Loucy (cell line): ENCODE data around the gene MYADM.

Experiments used
- H2AFZ ChIP-seq: fragments of 200-600 bp; sonication (generic); 2 replicates; pipeline ENCODE4 v1.6.0; 2016; ENCODE audit warnings: antibody characterized with exemption, mild to moderate bottlenecking, low read length, moderate library complexity
- H3F3A ChIP-seq: fragments of 200-600 bp; 2 replicates; pipeline ENCODE4 v1.6.0; 2016; ENCODE audit warnings: antibody characterized with exemption, low read depth, mild to moderate bottlenecking
- H3K27me3 ChIP-seq: fragments of 200-600 bp; sonication (generic); 2 replicates; pipeline ENCODE4 v1.6.1; 2014; ENCODE audit warnings: low read length, mild to moderate bottlenecking; ENCODE audit not compliant: insufficient read depth, poor library complexity, severe bottlenecking
- H3K36me3 ChIP-seq: fragments of 200-600 bp; sonication (generic); 2 replicates; pipeline ENCODE4 v1.6.1; 2016; ENCODE audit warnings: low read length; ENCODE audit not compliant: insufficient read depth
- H3K4me1 ChIP-seq: fragments of 200-600 bp; sonication (generic); 2 replicates; pipeline ENCODE4 v1.5.1; 2014; ENCODE audit warnings: low read length, mild to moderate bottlenecking; ENCODE audit not compliant: insufficient read depth, poor library complexity, severe bottlenecking
- H3K4me2 ChIP-seq: fragments of 200-600 bp; sonication (generic); 2 replicates; pipeline ENCODE4 v1.6.0; 2014; ENCODE audit warnings: antibody characterized with exemption, low read length, low read depth, mild to moderate bottlenecking; ENCODE audit not compliant: poor library complexity, severe bottlenecking
- H3K4me3 ChIP-seq: fragments of 200-600 bp; sonication (generic); 2 replicates; pipeline ENCODE4 v1.5.1; 2014; ENCODE audit warnings: low read length, mild to moderate bottlenecking, mixed read lengths; ENCODE audit not compliant: poor library complexity, severe bottlenecking
- H3K79me2 ChIP-seq: fragments of 200-600 bp; sonication (generic); 2 replicates; pipeline ENCODE4 v1.6.1; 2014; ENCODE audit warnings: low read length; ENCODE audit not compliant: insufficient read depth
- H3K9ac ChIP-seq: fragments of 200-600 bp; sonication (generic); 2 replicates; pipeline ENCODE4 v1.6.0; 2014; ENCODE audit warnings: mild to moderate bottlenecking, low read depth, low read length, moderate library complexity; ENCODE audit not compliant: poor library complexity, severe bottlenecking
- H3K9me2 ChIP-seq: fragments of 200-600 bp; sonication (generic); replicated peaks from 2 replicates; pipeline ENCODE4 v1.6.1; 2016; ENCODE audit warnings: low read depth, low read length, mixed read lengths
- H3K9me3 ChIP-seq: fragments of 200-600 bp; sonication (generic); 2 replicates; pipeline ENCODE4 v1.6.1; 2014; ENCODE audit warnings: mild to moderate bottlenecking, antibody characterized with exemption, low read length, low read depth; ENCODE audit not compliant: insufficient read depth
- H4K20me1 ChIP-seq: fragments of 200-600 bp; sonication (generic); 2 replicates; pipeline ENCODE4 v1.6.0; 2014; ENCODE audit warnings: antibody characterized with exemption, low read length, mild to moderate bottlenecking; ENCODE audit not compliant: insufficient read depth, poor library complexity, severe bottlenecking
- EZH2phosphoT487 ChIP-seq: fragments of 200-600 bp; IDR thresholded peaks from 2 replicates; pipeline ENCODE4 v1.6.1; 2018; ENCODE audit warnings: antibody characterized with exemption, mild to moderate bottlenecking, moderate library complexity, borderline replicate concordance
- TF ChIP-seq, protein P1 (sequence below): fragments of 200-600 bp; sonication (generic); conservative IDR thresholded peaks from 2 replicates; pipeline ENCODE4 v1.5.1; 2014; ENCODE audit warnings: mild to moderate bottlenecking, antibody characterized with exemption, low read length

The MYADM gene, protein sequence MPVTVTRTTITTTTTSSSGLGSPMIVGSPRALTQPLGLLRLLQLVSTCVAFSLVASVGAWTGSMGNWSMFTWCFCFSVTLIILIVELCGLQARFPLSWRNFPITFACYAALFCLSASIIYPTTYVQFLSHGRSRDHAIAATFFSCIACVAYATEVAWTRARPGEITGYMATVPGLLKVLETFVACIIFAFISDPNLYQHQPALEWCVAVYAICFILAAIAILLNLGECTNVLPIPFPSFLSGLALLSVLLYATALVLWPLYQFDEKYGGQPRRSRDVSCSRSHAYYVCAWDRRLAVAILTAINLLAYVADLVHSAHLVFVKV

DNA sequence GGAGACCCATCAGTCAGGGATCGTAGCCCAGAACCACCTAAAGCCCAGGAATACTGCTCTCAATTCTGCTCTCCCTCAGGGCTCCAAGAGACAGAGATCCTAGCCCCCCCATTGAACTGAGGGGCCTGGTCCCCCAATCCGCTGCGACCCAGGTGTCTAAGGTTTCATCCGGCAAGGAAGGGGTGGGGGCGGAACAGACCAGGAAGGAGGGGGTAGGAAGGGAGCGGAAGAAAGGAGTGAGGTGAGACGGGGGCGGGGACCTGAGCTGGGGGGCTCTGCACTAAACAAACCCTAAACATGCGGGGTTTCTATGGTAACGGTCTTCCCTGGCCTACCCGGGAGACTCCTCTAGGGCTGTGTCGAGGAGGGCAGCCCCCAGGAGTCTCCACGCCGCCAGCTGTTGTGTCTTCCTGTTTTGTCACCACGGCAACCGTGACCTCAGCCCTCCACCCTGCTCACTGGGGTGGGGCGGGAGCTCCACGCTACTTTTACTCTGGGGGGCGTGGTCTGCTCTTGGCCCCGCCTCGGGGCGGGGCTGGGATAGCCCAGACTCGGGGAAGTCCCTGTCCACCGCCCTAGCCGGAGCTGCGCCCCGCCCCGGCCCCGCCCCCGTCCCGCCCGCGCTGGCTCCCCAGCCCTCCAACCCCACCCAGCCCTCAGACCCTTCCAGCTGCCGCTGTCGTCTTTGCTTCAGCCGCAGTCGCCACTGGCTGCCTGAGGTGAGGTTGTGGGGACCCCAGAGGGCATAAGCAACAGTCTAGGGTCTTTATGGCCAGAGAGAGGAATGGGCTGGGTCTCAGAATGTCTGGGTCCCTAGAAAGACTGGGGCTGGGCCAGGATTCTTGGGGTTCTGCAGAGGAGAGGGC is at the start of gene MYADM:
Gene MYADM (plus strand): TSS at position 659 of the 866 bp plus-strand sequence. CDS start 5,647 bp downstream, outside the sequence.
- H3F3A ChIP-seq: no peaks in the 10 kb centered on the region
- peaks cover 39% of the 10 kb centered on the region for H4K20me1 ChIP-seq
- H3K4me2 ChIP-seq: peak within 1 kb of the TSS; percentile 90
- H3K4me1 ChIP-seq: peaks cover 39% of the 10 kb centered on the region
- H3K9me3 ChIP-seq: no peaks in the 10 kb centered on the region
- H3K4me3 ChIP-seq: peak within 1 kb of the TSS; percentile 84
- TF ChIP-seq EZH2phosphoT487: no peak
- TF ChIP-seq, protein P1, sequence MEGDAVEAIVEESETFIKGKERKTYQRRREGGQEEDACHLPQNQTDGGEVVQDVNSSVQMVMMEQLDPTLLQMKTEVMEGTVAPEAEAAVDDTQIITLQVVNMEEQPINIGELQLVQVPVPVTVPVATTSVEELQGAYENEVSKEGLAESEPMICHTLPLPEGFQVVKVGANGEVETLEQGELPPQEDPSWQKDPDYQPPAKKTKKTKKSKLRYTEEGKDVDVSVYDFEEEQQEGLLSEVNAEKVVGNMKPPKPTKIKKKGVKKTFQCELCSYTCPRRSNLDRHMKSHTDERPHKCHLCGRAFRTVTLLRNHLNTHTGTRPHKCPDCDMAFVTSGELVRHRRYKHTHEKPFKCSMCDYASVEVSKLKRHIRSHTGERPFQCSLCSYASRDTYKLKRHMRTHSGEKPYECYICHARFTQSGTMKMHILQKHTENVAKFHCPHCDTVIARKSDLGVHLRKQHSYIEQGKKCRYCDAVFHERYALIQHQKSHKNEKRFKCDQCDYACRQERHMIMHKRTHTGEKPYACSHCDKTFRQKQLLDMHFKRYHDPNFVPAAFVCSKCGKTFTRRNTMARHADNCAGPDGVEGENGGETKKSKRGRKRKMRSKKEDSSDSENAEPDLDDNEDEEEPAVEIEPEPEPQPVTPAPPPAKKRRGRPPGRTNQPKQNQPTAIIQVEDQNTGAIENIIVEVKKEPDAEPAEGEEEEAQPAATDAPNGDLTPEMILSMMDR: no peak
- H3K27me3 ChIP-seq: peaks cover 3% of the 10 kb centered on the region
- H2AFZ ChIP-seq: peak within 1 kb of the TSS; percentile 79
- no peaks in the 10 kb centered on the region for H3K36me3 ChIP-seq
- no peaks in the 10 kb centered on the region for H3K9me2 ChIP-seq
- peak within 1 kb of the TSS; percentile 98 for H3K9ac ChIP-seq
- H3K79me2 ChIP-seq: peaks cover 50% of the 10 kb centered on the region

DNA sequence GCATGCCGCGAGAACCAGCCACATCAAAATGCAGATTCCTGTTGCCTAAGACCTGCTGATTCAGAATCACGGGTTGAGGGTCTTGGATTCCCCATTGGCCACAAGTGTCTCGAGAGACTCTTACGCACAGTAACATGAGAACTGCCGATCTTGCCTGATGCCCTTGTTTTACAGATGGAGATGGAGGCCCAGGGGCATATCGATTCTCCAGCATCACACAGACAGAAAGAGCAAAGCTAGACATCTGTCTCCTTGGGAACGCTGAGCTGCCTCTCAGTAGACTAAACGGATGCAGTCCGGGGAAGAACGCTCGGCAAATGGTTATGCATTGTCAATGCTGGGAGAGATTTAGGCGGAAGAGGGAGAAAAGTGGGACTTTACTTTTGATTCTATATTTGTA is 48.9 kb upstream of the MYADM start:
- no peaks in the 10 kb centered on the region for H3K27me3 ChIP-seq
- H3F3A ChIP-seq: no peaks in the 10 kb centered on the region
- no peaks in the 10 kb centered on the region for H3K36me3 ChIP-seq
- H3K9me3 ChIP-seq: no peaks in the 10 kb centered on the region
- H3K9ac ChIP-seq: no peak overlapping the region
- H4K20me1 ChIP-seq: no peaks in the 10 kb centered on the region
- no peaks in the 10 kb centered on the region for H3K79me2 ChIP-seq
- H3K4me3 ChIP-seq: no peak overlapping the region
- TF ChIP-seq EZH2phosphoT487: no peak
- H3K4me2 ChIP-seq: no peak overlapping the region
- H3K4me1 ChIP-seq: no peaks in the 10 kb centered on the region
- no peak overlapping the region for H2AFZ ChIP-seq
- H3K9me2 ChIP-seq: no peaks in the 10 kb centered on the region

DNA sequence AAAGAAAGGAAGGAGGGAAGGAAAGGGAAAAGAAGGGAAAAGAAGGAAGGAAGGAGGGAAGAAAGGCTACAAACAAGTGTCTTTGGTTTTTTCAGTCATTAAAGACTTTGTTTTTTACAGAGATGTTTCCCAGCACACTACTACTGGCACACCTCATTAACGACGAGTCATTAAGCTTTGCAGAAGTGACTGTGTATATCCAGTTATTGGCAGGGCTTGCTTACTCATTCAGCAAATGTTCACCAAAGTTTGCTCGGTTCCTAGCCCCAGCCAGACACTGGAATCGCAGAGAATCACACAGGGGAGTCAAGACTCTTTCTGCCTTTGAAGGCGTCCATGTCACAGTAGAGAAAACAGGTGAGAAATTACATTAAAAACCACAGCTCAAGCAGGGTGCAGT is 47.8 kb upstream of the MYADM start:
- no peak overlapping the region for H3K4me3 ChIP-seq
- no peaks in the 10 kb centered on the region for H3K36me3 ChIP-seq
- H3K9me2 ChIP-seq: no peaks in the 10 kb centered on the region
- H2AFZ ChIP-seq: no peak overlapping the region
- H4K20me1 ChIP-seq: no peaks in the 10 kb centered on the region
- H3K9me3 ChIP-seq: no peaks in the 10 kb centered on the region
- no peak for TF ChIP-seq EZH2phosphoT487
- TF ChIP-seq, protein P1: no peak
- no peaks in the 10 kb centered on the region for H3F3A ChIP-seq
- no peaks in the 10 kb centered on the region for H3K79me2 ChIP-seq
- no peak overlapping the region for H3K9ac ChIP-seq
- H3K27me3 ChIP-seq: no peaks in the 10 kb centered on the region
- H3K4me1 ChIP-seq: no peaks in the 10 kb centered on the region
- H3K4me2 ChIP-seq: no peak overlapping the region
